Measurements from ENCODE around the gene NKX2-8.

The NKX2-8 gene

DNA sequence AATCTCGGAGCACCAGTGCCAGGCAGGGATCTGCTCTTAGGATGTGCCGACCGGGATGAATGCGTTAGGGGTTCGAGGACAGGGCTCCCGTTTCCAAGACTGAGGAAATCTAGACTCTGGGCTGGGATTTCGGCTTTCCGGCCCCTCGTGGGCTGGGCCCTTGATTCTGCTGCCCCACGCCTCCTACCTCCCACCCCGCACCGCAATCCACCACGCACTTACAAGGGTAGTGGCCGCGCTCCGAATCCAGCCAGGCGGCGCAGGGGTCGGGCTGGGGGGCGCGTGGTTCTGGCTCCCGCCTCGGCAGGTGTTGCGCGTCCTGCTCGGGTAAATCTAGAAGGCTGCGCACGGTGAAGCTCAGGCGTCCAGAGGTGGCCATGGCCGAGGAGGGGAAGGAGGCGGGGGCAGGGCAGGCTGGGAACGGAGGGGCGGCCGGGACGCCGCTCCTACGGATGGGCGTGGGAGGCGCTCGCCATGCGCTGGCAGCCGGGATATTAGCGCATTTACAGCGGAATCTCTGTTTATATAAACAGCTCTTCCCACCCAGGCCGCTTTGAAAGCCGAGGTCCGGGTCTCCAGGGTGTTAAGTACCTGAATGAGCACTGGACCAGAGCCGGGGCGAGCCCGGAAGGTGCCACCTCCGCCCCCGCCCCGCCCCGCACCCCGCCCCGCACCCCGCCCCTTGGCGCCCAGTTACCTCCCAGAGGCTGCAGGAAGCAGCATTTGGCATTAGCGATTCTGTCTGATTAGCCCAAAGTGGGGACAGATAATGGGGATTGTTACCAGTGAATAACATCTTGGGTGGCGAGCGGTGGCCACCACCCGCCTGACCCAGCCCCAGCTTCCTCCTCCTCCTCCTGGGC is at the start of gene NKX2-8:
Gene NKX2-8 (minus strand): TSS at position 604 of the 863 bp plus-strand sequence. CDS start 225 bp downstream, at position 379.
- no peak for DNase-seq

DNA sequence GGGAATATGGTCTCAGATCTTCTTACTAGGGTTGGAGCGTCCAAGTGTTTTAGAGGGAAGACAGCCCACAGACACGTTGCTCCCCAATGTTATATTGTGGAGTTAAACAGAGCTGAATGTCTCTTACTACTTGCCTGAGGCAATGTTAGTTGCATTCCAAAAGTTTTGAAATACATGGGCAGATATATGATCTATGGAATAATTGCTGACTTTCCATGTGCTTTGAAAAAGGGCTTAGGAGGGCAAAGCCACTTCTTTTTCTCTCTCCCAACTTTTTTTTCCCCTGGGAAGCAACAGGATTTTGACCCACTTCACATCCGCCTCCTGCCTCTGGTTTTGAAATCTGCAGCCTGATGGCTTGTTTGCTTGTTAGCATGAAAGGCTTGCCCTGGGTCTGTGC is 45.6 kb upstream of the NKX2-8 start:
- DNase-seq = no peak

DNA sequence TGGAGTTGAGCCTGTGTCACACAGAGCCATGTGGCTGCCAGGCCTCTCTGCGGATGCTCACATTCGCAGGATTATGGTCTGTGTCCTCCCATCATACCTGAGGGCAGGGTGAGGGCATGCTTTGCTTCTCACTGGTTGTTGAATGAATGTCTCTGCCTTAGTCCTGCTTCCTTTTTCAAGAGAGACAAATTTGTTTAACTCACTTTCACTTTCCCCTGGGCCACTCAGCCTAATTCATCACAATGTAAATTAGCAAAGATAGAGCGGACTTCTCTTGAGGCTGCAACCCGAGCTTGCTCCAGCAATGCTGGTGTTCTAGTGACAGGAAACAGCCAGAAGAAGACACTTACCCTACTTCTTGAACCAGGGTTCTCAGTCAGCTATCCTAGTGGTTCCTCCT is 43.7 kb upstream of the NKX2-8 start:
- DNase-seq = no peak

DNA sequence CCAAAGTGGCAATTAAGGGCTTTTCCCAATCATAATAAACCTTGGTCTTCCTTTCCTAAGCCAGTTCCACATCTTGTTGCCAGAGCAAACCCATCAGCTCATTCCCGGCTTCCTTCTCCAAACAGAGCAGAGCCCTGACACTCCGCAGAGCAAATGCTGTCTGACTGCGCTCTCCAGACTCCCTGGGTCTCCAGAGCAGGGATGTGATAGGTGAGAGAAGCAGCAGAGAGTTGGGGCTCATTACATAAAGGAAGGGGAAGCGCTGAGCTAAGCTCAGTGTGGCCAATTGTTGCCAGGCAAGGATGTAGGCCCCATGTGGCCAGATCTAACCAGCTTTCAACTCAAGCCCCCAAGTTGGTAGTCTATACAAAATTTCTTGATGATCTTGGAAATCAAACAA is 43.0 kb upstream of the NKX2-8 start:
- DNase-seq = no peak

DNA sequence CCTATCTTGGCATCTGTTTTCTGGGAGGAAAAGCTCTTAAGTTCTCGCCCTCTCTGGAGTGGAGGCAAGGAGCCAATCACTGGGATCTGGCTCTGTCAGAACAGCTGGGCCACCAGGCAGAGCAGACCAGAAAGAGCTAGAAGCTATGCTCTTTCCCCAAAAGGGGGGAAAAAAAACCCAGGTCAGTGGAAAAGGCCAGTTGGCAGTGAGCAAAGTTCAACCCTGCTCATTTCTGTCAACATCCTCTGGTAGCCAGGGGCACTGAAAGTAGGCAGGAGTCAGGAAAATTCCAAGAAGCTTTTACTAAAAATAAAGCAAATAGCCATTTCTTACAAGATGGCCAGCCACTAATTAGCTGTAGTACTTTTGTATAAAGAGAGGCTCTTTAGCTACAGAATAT is 42.6 kb upstream of the NKX2-8 start:
- no peak for DNase-seq

DNA sequence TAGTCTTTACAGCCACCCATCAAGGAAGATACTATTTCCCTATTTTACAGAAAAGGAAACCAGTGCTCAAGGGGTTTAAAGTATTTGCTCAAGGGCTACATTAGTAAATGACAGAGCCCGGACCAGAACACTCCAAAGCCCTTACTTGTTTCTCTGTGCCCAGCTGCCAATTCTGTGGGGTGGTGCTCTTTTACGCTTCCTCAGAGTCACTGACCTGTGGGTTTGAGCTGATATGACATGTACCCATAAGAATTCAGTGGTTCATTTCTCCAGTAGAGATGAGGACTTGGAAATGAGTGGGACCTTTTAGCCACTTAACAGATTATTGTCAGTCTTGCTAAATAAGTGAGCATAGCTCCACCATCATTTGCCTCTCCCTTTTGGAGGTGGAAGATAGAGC is 37.4 kb upstream of the NKX2-8 start:
- no peak for DNase-seq

DNA sequence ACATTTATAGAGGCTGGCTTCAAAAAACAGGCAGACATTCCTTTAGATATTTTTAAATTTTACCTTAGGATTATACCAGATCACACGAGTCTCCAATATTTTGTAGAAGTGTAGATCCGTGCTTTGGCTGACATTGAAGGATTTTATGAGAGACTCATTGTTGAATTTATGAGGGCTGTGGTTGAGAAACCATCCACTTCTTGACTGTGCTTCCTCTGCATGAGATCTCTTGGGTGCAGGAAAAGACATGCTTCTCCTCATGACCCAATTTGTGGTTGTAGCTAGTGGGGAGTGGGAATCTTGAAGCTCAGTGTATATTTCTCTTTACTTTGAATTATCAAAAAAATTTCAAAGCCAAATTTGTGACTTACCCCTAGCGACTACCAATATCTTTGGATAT is 36.7 kb upstream of the NKX2-8 start:
- DNase-seq = no peak

DNA sequence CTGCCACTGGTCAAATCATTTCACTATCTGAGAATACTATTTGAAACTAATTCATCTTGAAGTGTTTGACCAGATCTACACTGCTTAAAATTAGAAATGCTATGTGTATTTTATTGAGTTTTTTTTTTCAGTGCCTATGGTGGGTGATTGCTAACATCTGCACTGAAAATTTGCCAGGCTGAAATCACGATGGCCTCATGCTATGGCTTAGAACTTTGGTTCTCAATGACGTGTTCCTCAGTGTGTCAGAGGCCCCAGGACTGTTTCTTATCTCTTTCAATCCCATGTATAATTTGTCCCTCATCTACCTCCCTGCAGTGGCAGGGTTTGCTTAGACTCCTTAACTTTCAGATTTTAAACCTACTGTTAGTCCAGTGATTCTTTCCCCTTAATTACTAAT is 36.2 kb upstream of the NKX2-8 start:
- no peak for DNase-seq

DNA sequence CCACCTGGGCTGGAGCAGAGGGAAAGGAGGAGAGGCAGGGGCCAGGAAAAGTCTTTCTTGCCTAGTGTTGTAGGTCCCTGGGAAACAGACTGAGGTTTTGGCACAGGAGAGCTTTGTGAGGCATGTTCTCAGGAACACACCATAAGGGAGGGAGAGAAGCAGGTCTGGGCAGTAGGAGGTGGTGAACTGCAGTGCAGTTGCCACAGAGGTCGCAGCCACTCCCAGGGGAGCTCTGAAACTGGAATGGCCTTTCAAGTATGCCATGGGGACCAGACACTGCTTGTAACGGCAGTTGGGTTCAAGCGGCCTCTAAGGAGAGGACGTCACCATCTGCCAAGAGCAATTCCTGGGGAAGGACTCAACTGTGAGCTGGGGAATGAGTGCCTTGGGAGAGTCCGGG is 35.4 kb upstream of the NKX2-8 start:
- DNase-seq = no peak

DNA sequence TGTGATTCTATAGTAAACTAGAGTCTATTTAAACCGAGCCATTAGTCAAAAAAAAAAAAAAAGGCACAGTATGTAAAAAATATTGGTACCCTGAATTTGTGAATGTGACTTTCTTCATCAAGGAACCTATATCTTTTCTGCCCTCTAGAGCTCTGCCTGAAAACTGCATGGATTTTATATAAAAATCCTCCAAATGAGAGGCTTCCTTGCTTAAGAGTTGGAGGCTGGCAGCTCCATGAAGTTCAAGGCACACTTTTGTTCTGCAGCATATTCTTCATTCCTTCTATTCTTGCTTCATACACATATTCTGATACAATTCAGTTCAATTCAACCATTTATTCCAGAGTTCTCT is 23.1 kb upstream of the NKX2-8 start:
- no peak for DNase-seq

DNA sequence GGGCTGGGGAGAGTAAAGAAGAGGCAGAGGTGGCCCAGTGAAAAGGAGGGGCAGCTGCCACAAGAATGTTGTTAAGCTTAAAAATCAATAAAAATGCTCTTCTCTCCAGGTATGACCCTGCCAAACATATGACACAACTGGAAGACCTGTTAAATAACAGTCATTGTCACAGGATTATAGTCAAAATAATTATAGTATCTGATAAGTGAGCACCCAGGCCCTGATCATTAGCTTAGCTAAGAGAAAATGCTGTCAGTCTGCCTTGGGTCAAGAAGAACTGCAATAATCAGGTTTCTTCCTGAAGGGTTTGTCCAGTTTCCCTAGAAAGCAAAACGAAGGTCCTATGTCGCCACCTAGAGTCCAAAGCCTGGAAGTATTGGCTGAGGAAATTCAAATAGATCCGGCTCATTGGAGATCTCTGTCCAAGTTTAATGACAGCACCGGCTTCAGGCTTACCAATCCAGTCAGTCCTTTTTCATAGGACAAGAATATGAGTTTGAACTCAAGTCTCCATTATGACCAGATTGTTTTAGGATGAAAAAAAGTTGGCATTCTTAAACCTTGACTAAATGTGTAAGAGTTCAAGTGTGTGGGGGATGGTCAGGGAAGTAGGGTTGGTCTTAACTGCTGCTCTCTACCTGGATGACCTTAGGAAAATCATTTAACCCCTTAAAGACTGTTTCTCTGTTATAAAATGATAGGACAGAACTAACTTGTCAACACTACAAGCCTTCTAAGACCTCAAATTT is 22.5 kb upstream of the NKX2-8 start:
- no peak for DNase-seq

DNA sequence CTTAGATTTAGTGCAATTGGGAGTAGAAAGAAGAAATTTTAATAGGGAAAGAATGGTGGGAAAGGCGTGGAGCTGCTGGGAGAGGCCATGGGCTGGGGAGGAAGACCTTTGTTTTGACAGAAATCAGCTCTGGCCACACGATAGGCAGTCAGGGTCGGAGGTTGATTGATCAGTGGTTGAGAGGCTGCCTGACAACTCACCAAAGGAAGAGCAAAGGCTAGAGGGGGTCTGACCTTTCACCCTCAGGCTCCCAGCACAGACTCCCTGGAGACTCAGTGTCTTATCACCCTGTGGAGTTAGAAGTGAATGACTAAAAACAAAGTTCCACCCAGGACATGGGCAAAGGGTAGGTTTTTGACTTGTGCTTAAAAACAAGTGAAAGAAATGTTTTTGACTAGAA is 18.0 kb upstream of the NKX2-8 start:
- no peak for DNase-seq

DNA sequence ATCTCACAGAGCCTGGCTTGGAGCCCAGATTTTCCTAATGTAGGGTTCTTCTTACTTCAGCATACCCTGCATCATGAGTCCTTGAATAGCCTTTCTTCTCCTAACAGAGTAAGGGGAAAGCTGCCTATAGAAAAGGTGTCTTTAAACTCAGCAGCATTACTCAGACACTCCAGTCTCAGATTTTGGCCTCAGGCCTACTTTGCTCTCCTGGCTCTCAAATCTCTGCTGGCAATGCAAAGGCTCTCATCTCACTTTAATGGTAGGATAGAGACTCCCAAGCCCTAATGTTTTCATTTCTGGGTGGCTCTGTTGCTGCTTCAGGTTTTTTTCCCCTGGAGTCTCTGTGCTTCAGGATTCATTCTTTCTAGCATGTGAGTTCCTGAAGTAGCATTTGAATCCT is 9.1 kb upstream of the NKX2-8 start:
- DNase-seq = no peak

DNA sequence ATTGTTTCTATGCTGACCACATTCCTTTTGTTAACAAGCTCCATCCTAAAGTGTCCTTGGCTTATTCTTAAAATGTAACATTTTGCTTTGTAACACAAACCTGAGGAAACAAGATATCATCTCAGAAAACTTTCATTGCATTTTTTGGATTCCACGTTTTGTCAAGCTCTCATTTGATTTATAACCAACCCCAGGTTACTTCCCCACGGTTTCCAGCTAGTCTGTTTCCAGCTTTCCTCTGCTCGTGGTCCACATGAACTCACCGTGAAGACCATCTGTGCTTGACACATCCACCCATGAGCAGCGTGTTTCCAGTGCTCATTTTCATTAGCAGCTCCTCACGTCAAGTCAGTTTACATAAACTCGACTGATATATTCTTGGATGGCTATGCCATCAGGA is 6.4 kb upstream of the NKX2-8 start:
- no peak for DNase-seq

DNA sequence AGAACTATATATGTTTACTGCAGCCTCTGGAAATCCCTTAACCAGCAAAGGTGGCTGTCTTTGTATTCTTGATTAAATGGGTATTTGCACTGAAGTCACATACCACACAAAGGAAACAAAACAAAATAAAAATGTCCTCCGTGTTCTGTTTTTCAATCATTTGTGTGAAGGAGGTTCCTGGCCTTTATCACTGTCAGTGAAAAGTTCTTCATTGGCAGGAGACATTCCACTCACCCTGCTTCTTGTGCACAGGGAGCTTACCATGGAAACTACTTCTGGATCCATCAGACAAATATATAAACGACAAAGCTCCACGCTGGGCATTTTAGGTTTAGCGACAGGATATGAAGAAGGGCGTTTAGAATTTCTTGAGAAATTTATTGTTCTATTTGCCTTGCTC is 5.7 kb upstream of the NKX2-8 start:
- no peak for DNase-seq

DNA sequence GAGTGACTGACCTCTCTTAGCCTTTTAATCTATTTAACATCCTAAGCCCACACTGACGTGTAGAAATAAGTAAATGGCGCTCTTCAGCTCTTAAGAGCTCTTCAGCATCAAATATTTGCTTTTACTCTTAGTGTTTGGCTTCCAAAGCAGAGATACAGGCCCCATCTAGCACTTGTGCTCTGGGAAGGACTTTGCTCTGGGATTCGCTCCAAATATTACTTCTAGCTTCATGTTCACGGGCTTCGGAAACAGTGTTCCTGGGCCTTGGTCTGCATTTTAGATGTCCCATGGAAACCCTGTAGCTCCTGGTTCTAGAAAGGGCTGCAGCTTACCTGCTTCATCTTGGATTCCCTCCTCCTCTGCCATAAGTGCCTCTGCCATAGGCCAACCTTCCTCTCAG is 2.7 kb upstream of the NKX2-8 start:
- no peak for DNase-seq

DNA sequence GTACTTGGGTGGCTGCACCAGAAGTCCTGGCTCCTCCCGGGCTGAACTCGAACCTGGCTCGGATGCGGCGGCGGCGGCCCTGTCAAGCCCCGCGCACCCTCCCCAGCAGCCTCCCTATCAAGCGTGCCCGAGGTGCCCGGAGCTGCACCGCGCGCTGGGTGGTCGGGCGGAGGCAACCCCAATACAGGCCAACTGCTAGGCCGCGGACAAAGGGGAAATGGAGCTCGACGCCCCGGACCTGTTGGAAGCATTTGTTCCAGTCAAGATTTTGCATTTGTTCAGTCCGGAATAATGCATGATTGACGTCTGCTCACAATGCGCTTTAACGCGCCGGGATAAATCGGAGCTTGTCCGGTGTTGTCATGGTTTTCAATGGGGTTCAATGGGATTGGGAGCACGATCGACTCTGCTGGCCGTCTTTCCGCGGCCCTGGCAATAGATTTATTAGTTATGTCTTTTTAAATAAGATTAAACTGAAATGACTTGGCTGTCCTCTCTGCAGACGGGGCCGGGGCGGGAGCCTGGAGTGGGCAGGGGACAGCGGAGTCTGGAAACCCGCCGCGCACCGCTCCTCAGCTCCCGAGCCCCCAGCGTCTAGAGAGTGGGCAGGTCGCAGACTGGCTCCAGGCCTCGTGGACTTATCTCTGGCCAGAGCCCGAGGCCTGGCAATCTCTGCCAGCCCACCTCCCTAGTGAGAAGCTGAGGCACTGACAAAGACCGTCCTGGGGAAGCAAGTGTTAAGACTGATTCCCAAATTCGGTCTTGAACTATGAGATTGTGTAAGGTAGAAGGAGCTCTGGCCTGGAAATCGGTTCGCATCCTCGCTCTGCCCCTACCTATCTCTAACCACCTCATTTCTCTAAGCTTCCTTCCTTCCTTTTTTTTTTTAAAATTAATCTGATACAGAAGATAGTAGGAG is 1.7 kb upstream of the NKX2-8 start:
- DNase-seq = no peak

DNA sequence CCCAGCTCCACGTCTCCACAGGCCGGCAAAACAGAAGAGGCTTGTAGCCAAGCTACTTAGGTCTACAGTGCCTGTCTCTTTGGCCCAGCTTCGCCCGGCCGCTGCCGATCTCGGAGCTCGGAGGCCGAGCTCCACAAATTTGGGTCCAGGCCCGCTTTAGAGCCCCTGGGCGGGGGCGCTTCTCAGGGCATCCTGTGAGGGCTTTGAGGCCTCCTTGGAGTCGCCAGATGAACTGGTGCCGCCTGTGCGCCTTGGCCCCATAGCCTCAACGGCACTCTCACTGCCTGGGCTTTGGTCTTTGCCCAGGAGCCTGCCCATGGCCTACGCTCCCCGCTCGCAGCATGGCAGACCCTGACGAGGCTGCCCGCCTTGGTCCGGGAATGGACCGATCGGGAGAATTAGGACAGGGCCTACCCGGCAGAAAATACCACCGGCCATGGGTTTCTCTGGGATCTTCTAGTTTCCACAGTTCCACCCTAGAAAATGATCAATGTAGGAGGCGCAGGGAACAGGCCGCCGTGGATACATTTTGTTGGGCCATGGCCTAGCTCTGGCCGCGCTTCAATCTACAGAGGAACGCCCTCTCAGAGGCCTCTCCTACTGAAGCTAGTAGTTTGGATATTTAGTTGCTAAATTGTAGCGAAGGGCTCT is 953 bp upstream of the NKX2-8 start:
- DNase-seq = no peak

DNA sequence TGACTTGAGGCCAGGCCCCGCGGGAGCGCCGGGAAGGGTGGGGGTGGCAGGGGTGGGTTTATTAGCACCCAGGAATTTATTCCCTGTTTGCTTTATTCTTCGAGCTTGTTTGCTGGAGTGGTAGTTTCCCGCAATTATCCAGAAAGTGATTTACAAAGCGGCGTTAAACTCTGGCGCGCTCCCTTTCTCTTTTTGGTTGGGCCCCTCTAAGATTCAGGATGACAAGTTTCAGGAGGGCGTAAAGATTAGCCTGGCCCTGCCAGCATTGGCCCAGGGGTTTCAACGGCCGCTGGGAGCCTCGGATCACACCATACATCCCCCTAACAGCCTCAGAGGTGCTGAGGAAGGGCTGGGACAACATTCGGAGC is 444 bp upstream of the NKX2-8 start:
- no peak for DNase-seq

DNA sequence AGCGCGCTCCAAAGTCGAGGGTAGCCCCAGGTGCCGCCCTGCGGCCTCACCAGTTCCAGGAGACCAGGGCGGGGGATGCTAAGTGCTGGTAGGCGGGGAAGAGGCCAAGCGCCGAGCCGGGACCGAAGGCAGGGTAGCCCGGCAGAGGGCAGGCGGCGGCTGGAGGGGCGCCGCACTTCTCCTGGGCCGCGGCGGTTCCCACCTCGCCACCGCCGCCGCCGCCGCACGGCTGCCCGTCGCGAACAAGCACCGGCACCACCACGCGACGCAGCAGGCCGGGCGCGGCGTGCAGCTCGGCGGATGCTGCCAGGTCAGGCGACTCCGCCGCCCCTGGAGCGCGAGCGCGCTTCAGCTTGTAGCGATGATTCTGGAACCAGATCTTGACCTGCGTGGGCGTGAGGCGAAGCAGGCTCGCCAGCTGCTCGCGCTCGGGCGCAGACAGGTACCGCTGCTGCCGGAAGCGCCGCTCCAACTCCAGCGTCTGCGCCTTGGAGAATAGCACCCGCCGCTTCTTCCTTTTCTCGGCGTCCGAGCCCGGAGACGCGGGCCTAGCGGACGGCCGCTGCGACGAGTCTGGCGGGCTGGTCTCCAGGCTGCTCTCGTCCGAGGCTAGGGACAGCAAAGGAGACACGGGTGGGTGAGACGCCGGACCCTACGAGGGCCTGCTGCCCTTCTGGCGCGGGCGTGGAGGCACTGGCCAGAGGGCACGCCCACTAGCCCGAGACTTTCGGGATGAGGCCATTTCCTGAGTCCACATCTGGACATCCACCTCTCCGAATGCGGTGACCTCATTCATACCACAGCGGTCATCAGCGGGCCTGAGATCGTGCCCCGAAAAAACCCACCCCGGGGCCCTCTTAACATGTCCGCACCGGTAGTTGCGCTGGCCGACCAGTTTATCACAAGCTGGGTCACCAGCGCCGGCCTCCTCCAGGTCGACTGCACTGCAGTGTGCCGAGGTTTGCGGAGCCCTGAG is 1.3 kb downstream of the NKX2-8 start:
- DNase-seq = no peak

DNA sequence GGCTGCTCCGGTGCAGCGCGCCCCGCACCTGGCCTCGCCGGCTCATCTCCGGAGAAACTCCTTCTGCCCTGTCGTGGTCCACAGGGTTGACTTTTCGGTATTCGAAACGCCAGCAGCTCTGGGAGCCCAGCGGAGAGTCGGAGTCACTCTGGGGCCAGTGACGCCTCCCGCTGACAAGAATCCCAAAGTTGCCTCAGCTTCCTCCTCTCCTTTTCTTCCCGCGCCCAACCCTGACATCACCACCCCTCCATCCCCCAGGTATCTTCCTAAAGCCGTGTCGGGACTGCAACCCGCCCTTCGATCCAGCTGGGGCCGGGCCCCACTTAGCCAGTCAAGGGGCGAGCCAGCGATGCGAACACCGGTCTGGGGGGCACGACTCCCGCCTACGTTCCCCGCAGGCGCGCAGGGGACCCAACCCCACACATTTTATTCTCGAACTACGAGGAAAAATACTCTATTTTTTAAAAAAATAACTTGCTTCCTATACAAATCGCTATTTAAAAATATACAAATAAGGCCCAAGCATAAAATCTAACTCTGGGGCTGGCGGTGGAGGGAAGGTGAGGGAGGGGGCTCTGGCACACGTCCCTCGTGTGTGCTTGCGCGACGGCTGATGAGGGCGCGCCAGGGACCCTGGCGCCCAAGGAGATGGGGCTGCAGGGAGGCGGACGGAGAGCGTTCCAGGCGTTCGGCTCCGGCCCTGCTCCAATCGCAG is 2.1 kb downstream of the NKX2-8 start:
- DNase-seq = no peak

Measured in activated naive CD4-positive, alpha-beta T cell (primary cell).